ENCODE results near the gene TRIM40. TPM values are rescaled to one million over a fixed set of nuclear protein-coding genes. Genes with fewer than 3 reads are reported as not detected.

The TRIM40 gene
- total RNA-seq, 2 donors from 2014 or later, result 10.7 to 17.0 TPM

DNA sequence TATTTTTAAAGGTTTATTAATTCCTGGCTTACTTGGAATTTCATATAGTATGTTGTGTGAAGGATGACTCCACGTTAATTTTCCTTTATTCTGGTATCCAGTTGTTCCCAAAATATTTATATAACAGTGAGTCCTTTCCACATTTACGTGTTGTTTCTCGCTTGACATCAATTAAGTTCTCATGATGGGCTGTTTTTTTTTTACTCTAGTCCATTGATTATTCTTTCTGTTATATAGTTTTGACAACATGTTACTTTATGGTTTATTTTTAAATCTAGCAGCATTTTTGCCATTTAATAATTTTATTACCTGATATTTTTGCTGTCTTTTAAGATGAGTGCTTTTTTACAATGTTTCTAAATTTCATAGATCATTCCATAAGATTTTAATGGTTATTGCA lies 6.7 kb downstream of the TRIM40 start:
- H3K4me1 ChIP-seq, result no peaks in the 10 kb centered on the region
- H3K27ac ChIP-seq, result no peak overlapping the region
- TF ChIP-seq CTCF (IDR thresholded peaks at IDR 0.05), result no peak
- H3K4me3 ChIP-seq, result no peak overlapping the region
- DNase-seq, result no peak
- H3K27me3 ChIP-seq, result no peaks in the 10 kb centered on the region
- H3K9ac ChIP-seq (ENCODE audit: low read depth in 2 of 2, low read length in 2 of 2), result no peak overlapping the region
- intact Hi-C loops (cut with DNase I), result no loop called here
- H3K36me3 ChIP-seq, result no peaks in the 10 kb centered on the region
- H3K9me3 ChIP-seq, result no peaks in the 10 kb centered on the region

DNA sequence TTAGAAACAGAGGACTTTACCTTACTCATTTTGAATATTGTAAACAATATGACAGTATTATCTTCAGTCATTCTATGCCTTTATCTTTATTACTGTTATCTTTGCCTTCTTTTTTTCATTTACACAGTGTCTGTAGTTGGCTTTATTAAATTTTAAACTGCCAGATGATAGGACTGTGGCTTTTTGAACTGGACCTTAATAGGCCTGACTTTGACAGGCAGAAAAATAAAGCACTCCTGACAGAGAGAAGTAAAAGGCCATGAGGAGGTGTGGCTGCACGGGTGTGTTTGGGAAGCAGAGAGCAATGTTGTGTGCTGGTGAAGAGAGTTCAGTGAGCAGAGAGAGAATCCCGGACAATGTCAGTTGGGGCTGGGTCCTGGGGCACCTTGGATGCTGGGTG lies 7.8 kb downstream of the TRIM40 start:
- Histone ChIP-seq H3K36me3 (no peaks in the 10 kb centered on the region), H3K9ac (ENCODE audit: low read depth in 2 of 2, low read length in 2 of 2) (no peak overlapping the region), H3K27me3 (no peaks in the 10 kb centered on the region), H3K4me3 (no peak overlapping the region), H3K27ac (peak overlapping the region; percentile 49), H3K4me1 (no peaks in the 10 kb centered on the region), H3K9me3 (no peaks in the 10 kb centered on the region)
- intact Hi-C loops (cut with DNase I), result no loop called here
- no peak for TF ChIP-seq CTCF (IDR thresholded peaks at IDR 0.05)
- DNase-seq, result peak; percentile 50

DNA sequence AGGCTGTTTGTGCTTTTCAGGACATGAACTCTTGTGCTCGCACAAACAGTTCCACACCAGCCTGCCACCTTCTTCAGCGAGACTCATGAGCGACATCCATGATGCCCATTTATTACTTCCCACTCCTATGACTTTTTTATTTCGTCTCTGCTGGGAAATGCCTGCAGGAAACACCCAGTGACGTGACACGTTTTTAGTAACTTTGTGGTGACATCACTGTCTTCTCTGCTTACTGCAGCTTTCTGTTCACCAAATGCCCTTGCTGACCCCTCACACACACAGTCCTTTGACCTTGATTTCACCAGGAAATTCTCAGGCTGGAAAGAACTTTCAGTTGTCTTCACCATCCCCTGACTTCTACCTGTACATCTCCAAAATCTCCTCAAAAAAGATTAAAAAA lies 8.9 kb downstream of the TRIM40 start:
- no peak overlapping the region for H3K27ac ChIP-seq
- DNase-seq, result no peak
- H3K36me3 ChIP-seq, result no peaks in the 10 kb centered on the region
- no peaks in the 10 kb centered on the region for H3K4me1 ChIP-seq
- H3K27me3 ChIP-seq, result no peaks in the 10 kb centered on the region
- no peaks in the 10 kb centered on the region for H3K9me3 ChIP-seq
- no peak overlapping the region for H3K4me3 ChIP-seq
- no peak overlapping the region for H3K9ac ChIP-seq (ENCODE audit: low read depth in 2 of 2, low read length in 2 of 2)
- intact Hi-C loops (cut with DNase I), result no loop called here
- TF ChIP-seq CTCF (IDR thresholded peaks at IDR 0.05), result no peak

GRCh38 chr6:30145818-30146217 lies 9.9 kb downstream of the TRIM40 start:
- no peaks in the 10 kb centered on the region for H3K9me3 ChIP-seq
- intact Hi-C loops (cut with DNase I), result no loop called here
- H3K4me3 ChIP-seq, result no peak overlapping the region
- no peak overlapping the region for H3K27ac ChIP-seq
- no peaks in the 10 kb centered on the region for H3K27me3 ChIP-seq
- no peaks in the 10 kb centered on the region for H3K36me3 ChIP-seq
- no peaks in the 10 kb centered on the region for H3K4me1 ChIP-seq
- DNase-seq, result no peak
- TF ChIP-seq CTCF (IDR thresholded peaks at IDR 0.05), result no peak
- no peak overlapping the region for H3K9ac ChIP-seq (ENCODE audit: low read depth in 2 of 2, low read length in 2 of 2)

- Histone ChIP-seq H3K27me3 (no peaks in the 10 kb centered on the region), H3K4me3 (no peak overlapping the region)
- intact Hi-C loops (cut with DNase I), result no loop called here
These were observed 11.2 kb downstream of the TRIM40 start for GRCh38 chr6:30147096-30147495.

More at GRCh38 chr6:30147096-30147495, 11.2 kb downstream of the TRIM40 start:
- DNase-seq, result no peak
- TF ChIP-seq CTCF (IDR thresholded peaks at IDR 0.05), result no peak
- H3K4me1 ChIP-seq, result no peaks in the 10 kb centered on the region
- H3K9ac ChIP-seq (ENCODE audit: low read depth in 2 of 2, low read length in 2 of 2), result no peak overlapping the region
- no peaks in the 10 kb centered on the region for H3K9me3 ChIP-seq
- H3K27ac ChIP-seq, result no peak overlapping the region
- no peaks in the 10 kb centered on the region for H3K36me3 ChIP-seq
